A549 (cell line): ENCODE results near the gene INPP5F.

ENCODE experiments used
- CEBPB ChIP-seq, 2 experiments: fragments of >200 bp in 1 of 2; sonication (Bioruptor Twin) in 1 of 2; formaldehyde crosslinking in 1 of 2; IDR thresholded peaks; 2 replicates each; pipeline ENCODE4 v1.6.1; 2012 to 2016
- CHD4 ChIP-seq: fragments of 200-600 bp; sonication (generic); IDR thresholded peaks from 2 replicates; pipeline ENCODE4 v1.6.1; 2016; ENCODE audit warnings: antibody characterized with exemption, mild to moderate bottlenecking, borderline replicate concordance
- MAZ ChIP-seq: fragments of 150-350 bp; IDR thresholded peaks from 2 replicates; pipeline ENCODE4 v1.6.1; 2014; ENCODE audit warnings: antibody characterized with exemption, low read depth, low read length, borderline replicate concordance
- NPAS2 ChIP-seq: fragments of 250-450 bp; sonication (Bioruptor Pico); IDR thresholded peaks from 2 replicates; pipeline ENCODE4 v1.8.0; 2022; ENCODE audit warnings: mild to moderate bottlenecking, moderate library complexity, borderline replicate concordance
- PBX3 ChIP-seq: IDR thresholded peaks from 2 replicates; pipeline ENCODE4 v1.6.1; 2012
- POLR2A ChIP-seq: IDR thresholded peaks from 2 replicates; pipeline ENCODE4 v1.6.1; 2012; ENCODE audit warnings: mild to moderate bottlenecking, low read length
- RNF2 ChIP-seq: fragments of 200-600 bp; sonication (generic); IDR thresholded peaks from 2 replicates; pipeline ENCODE4 v1.6.1; 2016; ENCODE audit warnings: low read depth, mild to moderate bottlenecking, antibody characterized with exemption, moderate library complexity, borderline replicate concordance

- no peak for TF ChIP-seq PBX3
- no peak for TF ChIP-seq RNF2
- TF ChIP-seq MAZ: no peak
- no peak for TF ChIP-seq POLR2A
- no peak for TF ChIP-seq NPAS2 (CRISPR knock-in tag)
- TF ChIP-seq CEBPB (IDR thresholded peaks at IDR 0.05): no peak
- TF ChIP-seq CHD4: no peak
Measured at GRCh38 chr10:119777686-119778085, 51.8 kb downstream of the INPP5F start.
